Lung (tissue), 16 donors: ENCODE data around the gene MRPL57. TPM values are rescaled to one million over a fixed set of nuclear protein-coding genes. Genes with fewer than 3 reads are reported as not detected.
A peak's percentile ranks its signal among the peaks of the same experiment; 100 is the strongest.

Experiments
- ATAC-seq: fragments of 200-7000 bp; cut with Tn5 transposase; one replicate; pipeline ENCODE4 v1.9.1; 2020; ENCODE audit warnings: moderate number of reproducible peaks; ENCODE audit not compliant: insufficient read depth, low FRiP score
- DNase-seq, 3 donors: peaks; one replicate each; pipeline ENCODE4 v3.0.0-alpha.2; 2013 to 2017
- H3K27ac ChIP-seq, 2 donors: one replicate each; pipeline ENCODE4 v1.5.1; 2013; ENCODE audit warnings: mild to moderate bottlenecking in 2 of 2, moderate library complexity in 2 of 2, control low read depth in 1 of 2, inconsistent platforms in 1 of 2, low read depth in 1 of 2, low read length in 1 of 2
- H3K27me3 ChIP-seq, 3 donors: one replicate each; pipeline ENCODE4 v1.5.1; 2013; ENCODE audit warnings: low read length in 2 of 3; ENCODE audit not compliant: control insufficient read depth in 3 of 3, insufficient read depth in 3 of 3
- H3K36me3 ChIP-seq, 4 donors: one replicate each; pipeline ENCODE4 v1.5.1; 2013; ENCODE audit warnings: low read length in 4 of 4, mild to moderate bottlenecking in 1 of 4, moderate library complexity in 1 of 4; ENCODE audit not compliant: control insufficient read depth in 4 of 4, insufficient read depth in 4 of 4
- H3K4me1 ChIP-seq, 5 donors: one replicate each; pipeline ENCODE4 v1.5.1; 2013; ENCODE audit warnings: low read length in 5 of 5, mild to moderate bottlenecking in 2 of 5, moderate library complexity in 1 of 5; ENCODE audit not compliant: control insufficient read depth in 5 of 5, insufficient read depth in 5 of 5
- H3K4me3 ChIP-seq: one replicate; pipeline ENCODE4 v1.5.1; 2013; ENCODE audit warnings: mild to moderate bottlenecking, control low read depth, moderate library complexity
- H3K9ac ChIP-seq, 2 donors: one replicate each; pipeline ENCODE4 v1.5.1; 2013; ENCODE audit warnings: low read length in 2 of 2, control low read depth in 1 of 2; ENCODE audit not compliant: insufficient read depth in 1 of 2
- H3K9me3 ChIP-seq, 4 donors: one replicate each; pipeline ENCODE4 v1.5.1; 2013; ENCODE audit warnings: low read length in 3 of 4, mild to moderate bottlenecking in 1 of 4, moderate library complexity in 1 of 4; ENCODE audit not compliant: control insufficient read depth in 4 of 4, insufficient read depth in 3 of 4
- WGBS, 2 donors: extraction: QIAGEN DNeasy Blood & Tissue Kit; methylation state at CpG; one replicate each; pipeline ENCODE4 v1.1.7; 2013; 5-methylcytosine and 5-hydroxymethylcytosine counted together
- long read RNA-seq, 5 donors: transcript quantifications; one replicate each; lab custom pipeline, GENCODE V29; 2026
- polyA plus RNA-seq, 2 donors: library from polyadenylated mRNA; stranded (reverse); fragments of 200-250 nt; gene quantifications; one replicate each; pipeline ENCODE4 v1.2.1, GENCODE V29; 2013
- total RNA-seq, 2 donors: library from RNA; depleted of rRNA in 1 of 2; stranded (reverse); fragments of >200 nt in 1 of 2; gene quantifications; one replicate each; pipeline ENCODE4 v1.2.1, GENCODE V29; 2014 to 2021
- TF ChIP-seq, protein P1 (sequence below): IDR thresholded peaks from 2 replicates; pipeline ENCODE4 v1.5.1; 2012; ENCODE audit warnings: mild to moderate bottlenecking; ENCODE audit errors: control extremely low read depth, extremely low read depth
- donor health status: control.
- donor health status: control.
- donor health status: Bipolar disorder and iron deficiency.
- donor health status: healthy.
- donor health status: DM: yes; HTN: yes; CAD: no.

Gene MRPL57
- total RNA-seq (10 to 100 TPM; 14.8 to 20.5 TPM), polyA plus RNA-seq (10 to 100 TPM; 20.5 to 39.5 TPM)
- long read RNA-seq, donor 1, transcript MRPL57-201 (2 exons, 2,246 nt): major isoform, 63 of 77 reads
- long read RNA-seq, donor 1, partial matches to known transcripts: 0 of 77 reads
- long read RNA-seq, donor 1, other reads (novel, unspliced or antisense): 14 of 77 reads
- long read RNA-seq, donor 2, transcript MRPL57-201 (2 exons, 2,246 nt): major isoform, 41 of 47 reads
- long read RNA-seq, donor 2, partial matches to known transcripts: 0 of 47 reads
- long read RNA-seq, donor 2, other reads (novel, unspliced or antisense): 6 of 47 reads
- long read RNA-seq, donor 3, transcript MRPL57-201 (2 exons, 2,246 nt): major isoform, 43 of 51 reads
- long read RNA-seq, donor 3, partial matches to known transcripts: 0 of 51 reads
- long read RNA-seq, donor 3, other reads (novel, unspliced or antisense): 8 of 51 reads
- long read RNA-seq, donor 4, transcript MRPL57-201 (2 exons, 2,246 nt): major isoform, 24 of 50 reads
- long read RNA-seq, donor 4, partial matches to known transcripts: 21 of 50 reads
- long read RNA-seq, donor 4, other reads (novel, unspliced or antisense): 5 of 50 reads
- long read RNA-seq, donor 5, transcript MRPL57-201 (2 exons, 2,246 nt): major isoform, 74 of 95 reads
- long read RNA-seq, donor 5, partial matches to known transcripts: 0 of 95 reads
- long read RNA-seq, donor 5, other reads (novel, unspliced or antisense): 21 of 95 reads

DNA sequence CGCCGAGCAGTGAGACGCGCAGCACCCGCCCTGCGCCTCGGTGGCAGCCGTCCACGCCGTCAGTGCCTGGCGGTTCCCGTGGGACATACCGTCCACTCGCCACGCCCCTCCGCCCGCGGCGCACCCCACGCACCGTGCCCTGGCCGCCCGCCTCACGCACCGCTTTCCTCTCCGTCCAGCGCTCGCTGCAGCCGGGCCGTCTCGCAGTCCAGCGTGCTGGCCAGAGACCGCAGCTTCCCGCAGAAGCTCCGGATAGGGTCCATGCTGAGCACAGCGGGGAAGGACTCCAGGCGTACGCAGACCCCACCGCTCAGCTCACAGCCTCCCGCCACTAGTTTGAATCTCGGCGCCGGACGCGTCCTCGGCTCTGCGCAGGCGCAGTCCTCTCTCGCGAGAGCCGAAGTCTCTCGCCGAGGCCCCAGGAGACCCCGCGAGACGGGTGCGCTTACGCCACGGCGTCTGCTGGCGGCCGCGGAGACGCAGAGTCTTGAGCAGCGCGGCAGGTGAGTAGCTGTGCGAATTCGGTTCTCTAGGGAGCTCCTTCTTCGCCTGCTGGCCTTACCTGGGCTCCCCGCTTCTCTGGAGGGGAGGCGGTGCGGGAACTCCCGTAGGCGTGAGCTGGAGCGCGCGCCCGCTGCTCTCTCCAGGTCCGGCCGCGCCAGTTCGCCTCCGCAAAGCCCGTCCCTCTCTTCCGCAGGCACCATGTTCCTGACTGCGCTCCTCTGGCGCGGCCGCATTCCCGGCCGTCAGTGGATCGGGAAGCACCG, at the start of gene MRPL57, which contains the start of gene SKA3:
MRPL57 (plus strand) TSS at position 444 of the 767 bp plus-strand sequence; CDS start at position 703, 259 bp downstream.
SKA3 (minus strand) TSS at position 338 of the 767 bp plus-strand sequence; CDS start at position 263, 75 bp downstream.
- no peaks in the 10 kb centered on the region for H3K9me3 ChIP-seq
- no peaks in the 10 kb centered on the region for H3K36me3 ChIP-seq
- ATAC-seq (peak; percentile 99), DNase-seq (peak; percentile 96 to 97 (median 96))
- 0% methylated on average over 89 to 93 of the region's 93 CpGs for WGBS, 2 donors
- peak within 1 kb of the TSS; percentile 93 to 98 for H3K27ac ChIP-seq
- peak within 1 kb of the TSS; percentile 87 to 89 for H3K9ac ChIP-seq
- TF ChIP-seq, protein P1, sequence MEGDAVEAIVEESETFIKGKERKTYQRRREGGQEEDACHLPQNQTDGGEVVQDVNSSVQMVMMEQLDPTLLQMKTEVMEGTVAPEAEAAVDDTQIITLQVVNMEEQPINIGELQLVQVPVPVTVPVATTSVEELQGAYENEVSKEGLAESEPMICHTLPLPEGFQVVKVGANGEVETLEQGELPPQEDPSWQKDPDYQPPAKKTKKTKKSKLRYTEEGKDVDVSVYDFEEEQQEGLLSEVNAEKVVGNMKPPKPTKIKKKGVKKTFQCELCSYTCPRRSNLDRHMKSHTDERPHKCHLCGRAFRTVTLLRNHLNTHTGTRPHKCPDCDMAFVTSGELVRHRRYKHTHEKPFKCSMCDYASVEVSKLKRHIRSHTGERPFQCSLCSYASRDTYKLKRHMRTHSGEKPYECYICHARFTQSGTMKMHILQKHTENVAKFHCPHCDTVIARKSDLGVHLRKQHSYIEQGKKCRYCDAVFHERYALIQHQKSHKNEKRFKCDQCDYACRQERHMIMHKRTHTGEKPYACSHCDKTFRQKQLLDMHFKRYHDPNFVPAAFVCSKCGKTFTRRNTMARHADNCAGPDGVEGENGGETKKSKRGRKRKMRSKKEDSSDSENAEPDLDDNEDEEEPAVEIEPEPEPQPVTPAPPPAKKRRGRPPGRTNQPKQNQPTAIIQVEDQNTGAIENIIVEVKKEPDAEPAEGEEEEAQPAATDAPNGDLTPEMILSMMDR: no peak
- H3K27me3 ChIP-seq: no peaks in the 10 kb centered on the region
- H3K4me1 ChIP-seq: peaks cover 0 to 8% (median 0%) of the 10 kb centered on the region in 5 donors
- peak within 1 kb of the TSS; percentile 87 for H3K4me3 ChIP-seq

DNA sequence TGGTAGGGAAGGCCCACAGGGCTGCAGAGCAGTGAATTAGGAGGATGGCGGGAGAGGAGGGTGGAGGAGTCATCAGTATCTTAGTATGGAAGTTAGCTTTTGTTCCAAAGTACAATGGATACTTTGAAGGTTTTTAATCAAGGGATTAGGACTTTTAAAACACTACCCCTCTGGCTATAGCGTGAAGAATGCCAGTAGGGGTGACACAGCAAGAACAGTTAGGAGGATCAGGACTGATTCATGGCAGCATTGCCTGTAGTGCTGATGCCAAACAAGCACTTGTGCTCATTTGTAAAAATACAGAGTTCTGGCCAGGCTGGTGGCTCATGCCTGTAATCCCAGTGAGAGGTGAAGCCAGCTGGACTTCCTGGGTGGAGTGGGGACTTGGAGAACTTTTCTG, 46.3 kb upstream of the MRPL57 start:
- DNase-seq: no peak
- ATAC-seq: no peak
- no peak overlapping the region for H3K27ac ChIP-seq
- no peaks in the 10 kb centered on the region for H3K4me1 ChIP-seq
- H3K27me3 ChIP-seq: no peaks in the 10 kb centered on the region
- no peak overlapping the region for H3K9ac ChIP-seq
- TF ChIP-seq, protein P1: no peak
- H3K36me3 ChIP-seq: no peaks in the 10 kb centered on the region
- H3K4me3 ChIP-seq: no peak overlapping the region
- no peaks in the 10 kb centered on the region for H3K9me3 ChIP-seq
- WGBS, 2 donors: 88 to 91% methylated on average over 2 of the region's 2 CpGs

DNA sequence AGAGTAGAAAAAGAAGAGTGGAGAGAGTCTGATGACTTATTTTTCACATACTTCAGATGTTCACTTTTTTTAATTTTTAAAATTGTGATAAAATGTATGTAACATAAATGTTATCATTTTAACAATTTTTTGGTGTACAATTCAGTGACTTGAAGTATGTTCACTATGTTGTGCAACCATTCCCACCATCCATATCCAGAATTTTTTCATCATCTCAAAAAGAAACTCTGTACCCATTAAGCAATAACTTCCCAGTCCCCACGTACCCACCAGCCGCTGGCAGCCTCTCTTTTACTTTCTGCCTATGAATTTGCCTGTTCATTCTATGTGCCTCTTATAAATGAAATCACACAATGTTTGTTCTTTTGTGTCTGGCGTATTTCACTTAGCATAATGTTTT, 43.4 kb upstream of the MRPL57 start:
- Histone ChIP-seq H3K9me3 (no peaks in the 10 kb centered on the region), H3K36me3 (no peaks in the 10 kb centered on the region), H3K27me3 (no peaks in the 10 kb centered on the region), H3K4me3 (no peak overlapping the region), H3K9ac (no peak overlapping the region), H3K27ac (no peak overlapping the region), H3K4me1 (no peaks in the 10 kb centered on the region)
- DNase-seq: no peak
- TF ChIP-seq, protein P1: no peak
- 47 to 62% methylated on average over 3 of the region's 3 CpGs for WGBS, 2 donors
- no peak for ATAC-seq
